Measurements from ENCODE around the gene SLC25A27.

DNA sequence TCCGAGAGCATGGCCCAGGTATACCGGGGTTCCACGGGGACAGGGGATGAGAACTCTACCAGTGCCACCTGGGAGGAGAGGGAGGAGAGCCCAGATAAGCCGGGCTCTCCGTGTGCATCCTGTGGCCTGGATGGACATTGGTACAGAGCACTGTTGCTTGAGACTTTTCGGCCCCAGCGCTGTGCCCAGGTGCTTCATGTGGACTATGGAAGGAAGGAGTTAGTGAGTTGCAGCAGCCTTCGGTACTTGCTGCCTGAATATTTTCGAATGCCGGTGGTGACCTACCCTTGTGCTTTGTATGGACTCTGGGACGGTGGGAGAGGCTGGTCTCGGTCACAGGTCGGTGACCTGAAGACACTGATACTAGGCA lies 36.2 kb downstream of the SLC25A27 start:
- TF ChIP-seq, protein P1, sequence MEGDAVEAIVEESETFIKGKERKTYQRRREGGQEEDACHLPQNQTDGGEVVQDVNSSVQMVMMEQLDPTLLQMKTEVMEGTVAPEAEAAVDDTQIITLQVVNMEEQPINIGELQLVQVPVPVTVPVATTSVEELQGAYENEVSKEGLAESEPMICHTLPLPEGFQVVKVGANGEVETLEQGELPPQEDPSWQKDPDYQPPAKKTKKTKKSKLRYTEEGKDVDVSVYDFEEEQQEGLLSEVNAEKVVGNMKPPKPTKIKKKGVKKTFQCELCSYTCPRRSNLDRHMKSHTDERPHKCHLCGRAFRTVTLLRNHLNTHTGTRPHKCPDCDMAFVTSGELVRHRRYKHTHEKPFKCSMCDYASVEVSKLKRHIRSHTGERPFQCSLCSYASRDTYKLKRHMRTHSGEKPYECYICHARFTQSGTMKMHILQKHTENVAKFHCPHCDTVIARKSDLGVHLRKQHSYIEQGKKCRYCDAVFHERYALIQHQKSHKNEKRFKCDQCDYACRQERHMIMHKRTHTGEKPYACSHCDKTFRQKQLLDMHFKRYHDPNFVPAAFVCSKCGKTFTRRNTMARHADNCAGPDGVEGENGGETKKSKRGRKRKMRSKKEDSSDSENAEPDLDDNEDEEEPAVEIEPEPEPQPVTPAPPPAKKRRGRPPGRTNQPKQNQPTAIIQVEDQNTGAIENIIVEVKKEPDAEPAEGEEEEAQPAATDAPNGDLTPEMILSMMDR (IDR thresholded peaks at IDR 0.05 in 4 of 5, conservative IDR thresholded peaks at IDR 0.05 in 1 of 5) = no peak
- TF ChIP-seq POLR2A (IDR thresholded peaks at IDR 0.05) = no peak

Measured in gastrocnemius medialis (tissue), 4 donors.